ENCODE measurements around the gene PCBP3.
"Not testable (repeated sequence)": the region's sequence is repeated elsewhere in the genome, so short reads cannot be mapped to it uniquely, and the experiment has no call there.

Gene PCBP3

DNA sequence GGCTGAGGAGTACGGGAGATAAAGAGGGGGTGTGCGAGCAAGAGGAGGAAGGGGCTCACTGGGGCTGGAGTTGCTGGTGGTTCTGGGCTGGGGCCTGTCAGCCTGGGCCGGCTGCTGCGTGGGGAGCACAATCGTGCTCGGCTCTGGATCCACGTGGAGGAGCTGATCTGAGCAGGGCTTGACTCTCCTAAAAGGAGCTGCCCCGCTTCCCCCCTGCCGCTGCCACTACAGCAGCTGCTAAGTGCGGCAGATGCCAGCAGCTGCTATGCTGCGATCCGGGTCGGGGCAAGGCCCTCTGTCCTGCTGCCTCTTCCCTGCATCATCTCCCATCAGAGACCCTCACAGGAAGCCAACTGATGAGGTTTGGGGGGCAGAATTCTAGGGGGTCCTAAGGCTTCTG, 165.9 kb downstream of the PCBP3 start:
- DNase-seq (ENCODE audit: low read depth) = no peak

DNA sequence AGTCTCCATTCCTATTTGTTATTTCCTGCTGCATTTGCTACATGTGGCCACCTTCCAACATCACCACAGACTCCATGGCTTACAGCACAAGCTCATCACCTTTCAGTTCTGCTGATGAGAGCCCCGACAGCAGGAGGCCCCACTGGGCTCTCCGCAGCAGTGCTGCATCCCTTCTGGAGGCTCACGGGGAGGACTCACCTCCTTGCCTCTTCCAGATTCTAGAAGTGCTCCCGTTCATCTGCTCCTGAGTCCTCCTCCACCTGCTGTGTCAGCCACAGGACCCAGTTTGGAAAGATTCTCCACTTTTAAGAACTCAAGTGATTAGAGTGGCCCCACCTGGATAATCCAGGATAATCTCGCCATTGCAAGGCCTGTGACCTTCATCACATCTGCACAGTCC, 167.6 kb downstream of the PCBP3 start:
- no peak for DNase-seq (ENCODE audit: low read depth)

DNA sequence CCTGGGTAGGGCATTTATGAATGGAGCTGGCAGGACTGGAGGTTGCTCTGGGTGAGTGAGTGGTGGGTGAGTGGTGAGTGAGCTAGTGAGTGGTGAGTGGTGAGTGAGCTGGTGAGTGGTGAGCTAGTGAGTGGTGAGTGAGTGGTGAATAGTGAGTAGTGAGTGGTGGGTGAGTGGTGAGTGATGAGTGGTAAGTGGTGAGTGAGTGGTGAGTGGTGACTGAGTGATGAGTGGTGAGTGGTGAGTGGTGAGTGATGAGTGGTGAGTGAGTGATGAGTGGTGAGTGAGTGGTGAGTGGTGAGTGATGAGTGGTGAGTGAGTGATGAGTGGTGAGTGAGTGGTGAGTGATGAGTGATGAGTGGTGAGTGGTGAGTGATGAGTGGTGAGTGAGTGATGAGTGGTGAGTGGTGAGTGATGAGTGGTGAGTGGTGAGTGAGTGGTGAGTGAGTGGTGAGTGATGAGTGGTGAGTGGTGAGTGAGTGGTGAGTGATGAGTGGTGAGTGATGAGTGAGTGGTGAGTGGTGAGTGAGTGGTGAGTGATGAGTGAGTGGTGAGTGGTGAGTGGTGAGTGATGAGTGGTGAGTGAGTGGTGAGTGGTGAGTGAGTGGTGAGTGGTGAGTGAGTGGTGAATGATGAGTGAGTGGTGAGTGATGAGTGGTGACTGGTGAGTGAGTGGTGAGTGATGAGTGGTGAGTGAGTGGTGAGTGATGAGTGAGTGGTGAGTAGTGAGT, 170.8 kb downstream of the PCBP3 start:
- DNase-seq (ENCODE audit: low read depth) = not testable (repeated sequence)

DNA sequence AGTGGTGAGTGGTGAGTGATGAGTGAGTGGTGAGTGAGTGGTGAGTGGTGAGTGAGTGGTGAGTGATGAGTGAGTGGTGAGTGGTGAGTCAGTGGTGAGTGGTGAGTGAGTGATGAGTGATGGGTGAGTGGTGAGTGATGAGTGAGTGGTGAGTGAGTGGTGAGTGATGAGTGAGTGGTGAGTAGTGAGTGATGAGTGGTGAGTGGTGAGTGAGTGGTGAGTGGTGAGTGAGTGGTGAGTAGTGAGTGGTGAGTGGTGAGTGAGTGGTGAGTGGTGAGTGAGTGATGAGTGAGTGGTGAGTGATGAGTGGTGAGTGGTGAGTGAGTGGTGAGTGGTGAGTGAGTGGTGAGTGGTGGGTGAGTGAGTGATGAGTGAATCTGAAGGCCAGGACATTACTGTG, 172.3 kb downstream of the PCBP3 start:
- not testable (repeated sequence) for DNase-seq (ENCODE audit: low read depth)

- no peak for DNase-seq (ENCODE audit: low read depth)
These were observed 173.3 kb downstream of the PCBP3 start for GRCh38 chr21:45816794-45817193.

GRCh38 chr21:45817345-45817744, 173.8 kb downstream of the PCBP3 start:
- DNase-seq (ENCODE audit: low read depth) = no peak

GRCh38 chr21:45818276-45818903, 174.9 kb downstream of the PCBP3 start:
- no peak for DNase-seq (ENCODE audit: low read depth)

DNA sequence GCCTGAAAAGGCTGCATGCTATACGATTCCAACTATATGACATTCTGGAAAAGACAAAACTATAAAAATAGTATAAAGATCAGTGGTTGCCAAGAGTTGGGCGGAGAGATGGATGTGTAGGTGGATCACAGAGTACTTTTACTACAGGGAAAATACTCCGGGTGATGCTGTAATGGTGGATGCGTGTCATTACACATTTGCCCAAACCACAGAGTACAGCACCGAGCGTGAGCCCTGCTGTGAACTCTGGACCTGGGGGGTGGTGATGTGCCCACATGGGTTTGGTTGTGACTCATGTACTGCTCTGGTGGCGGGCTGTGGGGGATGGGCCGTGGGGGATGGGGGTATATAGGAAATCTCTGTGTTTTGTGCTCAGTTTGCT, 175.4 kb downstream of the PCBP3 start:
- DNase-seq (ENCODE audit: low read depth) = peak; percentile 19

DNA sequence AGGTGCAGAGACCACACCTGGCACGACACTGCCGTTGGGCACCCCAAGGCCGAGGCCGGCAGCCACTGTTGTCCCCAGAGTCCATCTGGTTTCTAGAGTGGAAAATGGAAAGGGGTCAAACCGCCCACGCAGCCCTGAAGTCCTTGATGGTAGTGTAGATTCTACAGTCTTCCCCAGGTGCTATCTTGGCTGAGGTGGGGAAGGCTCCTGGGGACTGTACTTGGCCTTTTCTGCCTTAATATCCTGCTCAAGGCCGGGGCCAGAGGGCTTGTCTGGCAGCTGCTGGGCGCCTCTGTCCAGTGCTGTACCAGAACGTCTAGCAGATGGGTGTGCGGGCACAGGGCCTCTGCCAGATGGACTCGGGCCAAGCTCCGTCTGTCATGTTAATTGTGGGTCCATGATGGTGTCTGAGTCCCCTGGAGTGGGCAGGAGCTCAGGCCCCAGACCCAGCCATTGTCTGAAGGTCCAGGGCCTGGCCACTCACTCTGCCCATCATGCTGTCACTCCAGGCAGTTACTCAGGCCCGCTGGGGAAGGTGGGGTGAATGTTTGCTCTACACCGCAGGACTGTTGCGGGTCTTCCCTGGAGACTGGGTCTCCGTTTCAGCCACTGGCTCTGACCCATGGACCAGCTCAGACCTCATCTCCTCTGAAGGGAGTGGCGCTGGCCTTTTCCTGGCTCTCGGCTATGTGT, 176.1 kb downstream of the PCBP3 start:
- DNase-seq (ENCODE audit: low read depth) = no peak

DNA sequence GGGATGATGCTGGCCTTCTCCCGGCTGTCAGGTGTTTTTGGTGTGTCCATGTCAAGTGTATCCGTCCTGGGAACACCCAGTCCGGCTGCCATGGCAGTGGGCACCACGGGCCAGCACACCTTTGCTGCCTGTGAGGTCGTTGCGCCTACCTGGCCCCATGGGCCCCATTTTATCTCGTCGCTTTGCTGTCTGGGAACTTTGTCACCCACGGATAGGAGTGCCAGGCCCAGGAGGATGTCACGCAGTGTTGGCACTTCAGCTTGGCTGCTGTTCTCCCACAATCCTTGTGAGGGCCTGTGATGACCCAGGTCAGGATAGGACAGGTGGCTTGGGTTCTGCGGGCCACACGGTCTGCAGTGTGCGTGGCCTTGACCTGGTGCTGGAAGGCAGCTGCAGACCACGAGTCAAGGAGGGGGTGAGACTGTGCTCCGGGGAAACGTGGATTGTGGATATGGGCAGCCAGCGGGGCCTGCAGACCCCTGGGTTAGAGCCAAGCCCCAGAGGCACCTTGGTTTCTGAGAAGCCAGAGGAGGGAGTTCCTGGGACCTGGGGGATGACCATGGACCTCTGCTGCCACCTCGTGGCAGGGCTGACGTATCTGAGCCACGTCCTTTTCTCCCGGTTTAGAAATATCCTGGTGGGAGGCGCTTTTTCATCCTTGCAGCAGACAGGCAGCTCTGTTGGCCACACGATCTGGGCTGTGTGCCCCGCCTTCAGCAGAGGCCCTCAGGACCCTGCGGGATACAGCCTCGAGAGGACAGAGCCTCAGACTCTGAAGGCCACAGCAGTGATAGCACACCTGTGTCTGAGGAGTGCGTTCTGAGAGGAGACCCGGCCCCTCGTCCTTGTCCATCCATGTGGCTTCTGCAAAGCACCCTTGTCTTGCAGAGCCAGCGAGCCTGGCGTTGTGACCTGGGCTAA, 176.9 kb downstream of the PCBP3 start:
- peak; percentile 66 for DNase-seq (ENCODE audit: low read depth)

DNA sequence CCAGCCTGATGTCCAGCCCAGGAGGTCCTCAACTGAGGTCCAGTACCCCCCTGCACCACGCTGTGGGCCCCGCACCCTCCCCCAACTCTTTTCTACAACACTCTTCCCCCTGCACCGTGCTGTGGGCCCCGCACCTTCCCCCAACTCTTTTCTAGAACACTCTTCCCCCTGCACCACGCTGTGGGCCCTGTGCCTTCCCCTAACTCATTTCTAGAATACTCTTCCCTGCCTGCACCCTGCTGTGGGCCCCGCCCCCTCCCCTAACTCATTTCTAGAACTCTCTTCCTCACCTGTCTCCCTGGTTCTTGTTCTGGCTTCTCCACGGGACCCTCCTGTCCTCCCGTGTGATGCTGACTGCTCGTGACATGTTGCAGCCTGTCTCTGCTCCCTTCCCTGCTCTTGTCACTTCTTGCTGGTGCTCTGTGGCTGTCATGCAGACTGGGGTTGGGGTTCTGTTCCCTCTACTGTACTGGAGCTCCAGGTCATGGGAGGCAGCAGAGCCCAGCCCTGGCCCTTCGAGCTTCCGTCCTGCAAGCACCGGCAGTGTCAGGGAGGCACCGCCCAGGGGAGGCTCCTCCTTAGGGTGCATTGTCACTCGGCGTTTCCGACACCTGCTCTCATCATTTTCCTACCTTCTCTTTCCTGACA, 177.9 kb downstream of the PCBP3 start:
- no peak for DNase-seq (ENCODE audit: low read depth)

- DNase-seq (ENCODE audit: low read depth) = no peak
These were observed 178.5 kb downstream of the PCBP3 start for GRCh38 chr21:45821998-45822397.

GRCh38 chr21:45822429-45823099, 179.0 kb downstream of the PCBP3 start:
- DNase-seq (ENCODE audit: low read depth) = no peak

- DNase-seq (ENCODE audit: low read depth) = no peak
These were observed 179.7 kb downstream of the PCBP3 start for GRCh38 chr21:45823100-45823681.

DNA sequence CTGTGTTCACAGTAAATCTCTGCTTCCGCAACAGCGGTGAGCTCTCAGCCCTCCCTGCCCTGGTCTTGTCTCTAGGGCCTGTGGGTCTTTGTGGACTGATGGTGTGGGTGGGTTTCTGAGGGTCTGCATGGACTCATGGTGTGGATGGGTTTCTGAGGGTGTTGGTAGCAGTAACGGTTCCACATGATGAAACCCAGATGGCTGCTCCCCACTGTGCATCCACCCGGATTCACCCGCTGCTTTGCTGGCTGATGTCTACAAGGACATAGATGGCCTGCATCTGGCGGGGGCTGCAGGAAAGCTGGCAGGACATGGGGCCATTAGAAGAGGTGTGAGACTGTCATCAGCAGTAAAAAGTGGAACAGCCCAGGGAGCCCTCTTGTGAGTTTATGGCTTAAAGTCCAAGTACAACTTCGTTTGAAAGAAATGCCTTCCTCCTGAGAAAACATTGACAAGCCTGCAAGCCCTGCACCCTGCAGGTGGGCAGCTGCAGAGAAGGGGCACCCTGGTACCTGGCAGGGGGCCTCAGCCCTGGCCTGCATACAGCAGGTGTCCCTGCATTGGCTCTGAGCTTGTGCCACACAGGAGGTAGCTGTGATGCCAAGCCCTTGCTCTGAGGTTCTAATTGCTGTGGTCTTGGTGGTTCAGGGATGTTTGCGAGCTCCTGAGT, 181.2 kb downstream of the PCBP3 start:
- DNase-seq (ENCODE audit: low read depth) = no peak

- no peak for DNase-seq (ENCODE audit: low read depth)
These were observed 181.7 kb downstream of the PCBP3 start for GRCh38 chr21:45825219-45825618.

DNA sequence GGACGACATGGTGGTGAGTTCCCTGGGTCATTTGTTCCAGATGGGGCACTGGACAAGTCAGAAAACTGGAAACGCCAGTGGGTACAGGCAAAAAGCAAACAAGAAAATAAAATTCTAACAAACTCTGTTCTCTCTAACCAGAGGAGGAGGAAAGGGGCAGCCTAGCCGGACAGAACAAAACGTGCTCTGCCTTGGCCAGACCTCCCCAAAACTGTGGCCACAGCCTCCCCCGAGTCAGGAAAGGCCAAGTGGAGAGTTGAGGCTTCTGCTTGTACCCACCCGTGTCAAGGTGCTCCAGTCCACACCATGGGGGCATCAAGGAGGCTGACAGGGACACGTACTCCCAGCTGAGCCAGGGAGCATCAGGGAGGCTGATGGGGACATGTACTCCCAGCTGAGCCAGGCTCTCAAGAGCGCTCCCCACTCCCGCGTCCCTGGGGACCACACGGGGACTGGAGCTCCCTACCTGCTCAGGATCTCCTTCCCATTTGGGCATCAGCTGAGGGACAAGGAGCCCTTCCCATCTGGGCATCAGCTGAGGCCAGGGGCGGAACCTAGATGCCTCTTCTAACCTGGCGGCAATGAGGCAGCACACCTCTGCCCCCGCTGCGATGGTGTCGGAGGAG, 183.3 kb downstream of the PCBP3 start:
- no peak for DNase-seq (ENCODE audit: low read depth)

DNA sequence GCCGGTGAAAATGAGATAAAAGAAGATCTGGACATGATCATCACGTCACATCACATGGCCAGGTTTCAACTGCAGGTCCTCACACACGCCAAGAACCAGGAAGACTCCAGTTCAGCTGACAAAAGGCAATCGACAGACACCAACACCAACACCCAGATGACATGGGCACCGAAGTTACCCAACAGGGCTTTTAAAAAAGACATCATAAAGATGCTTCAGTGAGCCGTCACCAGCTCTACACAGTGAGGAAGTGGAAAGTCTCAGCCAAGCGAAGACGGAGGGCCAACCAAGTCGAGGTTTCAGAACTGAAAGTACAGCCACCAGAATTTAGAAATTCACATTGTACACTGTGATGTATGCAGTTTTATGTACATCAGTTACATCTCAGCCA, 183.8 kb downstream of the PCBP3 start:
- no peak for DNase-seq (ENCODE audit: low read depth)

GRCh38 chr21:45827881-45828579, 184.5 kb downstream of the PCBP3 start:
- DNase-seq (ENCODE audit: low read depth) = no peak
